BJ (cell line): ENCODE results near the gene FGF3. TPM values are rescaled to one million over a fixed set of nuclear protein-coding genes. Genes with fewer than 3 reads are reported as not detected.

Experiments used
- CTCF ChIA-PET: fragments of 350-600 bp; formaldehyde crosslinking; extraction: SDS; loops from one replicate; lab custom pipeline; 2021; ENCODE audit warnings: antibody characterized with exemption, inconsistent platforms; lab: Yijun Ruan, JAX
- POLR2A ChIA-PET: fragments of 300-600 bp; sonication (Branson Sonifier 250); formaldehyde crosslinking; extraction: SDS; loops from one replicate; lab custom pipeline; 2021; ENCODE audit warnings: antibody characterized with exemption; lab: Charles Lee
- DNase-seq: peaks from one replicate; pipeline ENCODE4 v3.0.0-alpha.2; 2011; ENCODE audit warnings: low read depth
- H3K27me3 ChIP-seq: 2 replicates; pipeline ENCODE4 v1.6.0; 2011; ENCODE audit warnings: low read length; ENCODE audit not compliant: control insufficient read depth, insufficient read depth
- H3K36me3 ChIP-seq: 2 replicates; pipeline ENCODE4 v1.5.1; 2011; ENCODE audit warnings: low read length; ENCODE audit not compliant: control insufficient read depth, insufficient read depth
- H3K4me3 ChIP-seq: 2 replicates; pipeline ENCODE4 v1.5.1; 2011; ENCODE audit warnings: low read depth, mild to moderate bottlenecking, control low read depth, low read length
- polyA plus RNA-seq: library from polyadenylated mRNA; depleted of rRNA; stranded (reverse); fragments of >200 nt; gene quantifications from 2 replicates; pipeline ENCODE4 v1.2.3, GENCODE V29; 2011
- TF ChIP-seq, protein P1 (sequence below): IDR thresholded peaks from 2 replicates; pipeline ENCODE4 v1.5.1; 2011; ENCODE audit warnings: low read depth, mild to moderate bottlenecking, control low read depth, inconsistent platforms, low read length, moderate library complexity; ENCODE audit not compliant: insufficient read depth

FGF3 gene
- polyA plus RNA-seq, 1 experiment = not detected

DNA sequence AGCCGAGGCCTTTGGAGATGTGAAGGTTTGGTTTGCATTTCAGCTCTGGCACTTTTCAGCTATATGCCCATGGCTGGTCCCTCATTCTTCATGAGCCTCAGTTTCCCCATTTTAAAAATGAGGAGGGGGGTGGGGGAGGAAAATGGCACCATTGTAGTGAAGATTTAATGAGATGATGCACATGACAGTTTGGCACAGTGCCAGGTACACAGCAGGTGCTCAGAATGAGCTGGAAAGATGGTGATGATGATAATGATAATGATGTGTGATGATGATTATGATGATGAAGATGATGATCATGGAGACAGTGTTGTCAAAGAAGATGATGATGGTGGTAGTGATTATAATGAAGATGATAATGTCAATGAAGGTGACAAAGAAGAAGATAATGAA, 24.3 kb upstream of the FGF3 start:
- ChIA-PET POLR2A (no interaction called here), CTCF (interaction anchor here (0.6 to 2.1 kb wide), 2 partner anchors 11 to 121 kb away, joined by 4 to 5 read pairs; no protein-coding TSS in a partner anchor)
- H3K36me3 ChIP-seq = no peaks in the 10 kb centered on the region
- TF ChIP-seq, protein P1, sequence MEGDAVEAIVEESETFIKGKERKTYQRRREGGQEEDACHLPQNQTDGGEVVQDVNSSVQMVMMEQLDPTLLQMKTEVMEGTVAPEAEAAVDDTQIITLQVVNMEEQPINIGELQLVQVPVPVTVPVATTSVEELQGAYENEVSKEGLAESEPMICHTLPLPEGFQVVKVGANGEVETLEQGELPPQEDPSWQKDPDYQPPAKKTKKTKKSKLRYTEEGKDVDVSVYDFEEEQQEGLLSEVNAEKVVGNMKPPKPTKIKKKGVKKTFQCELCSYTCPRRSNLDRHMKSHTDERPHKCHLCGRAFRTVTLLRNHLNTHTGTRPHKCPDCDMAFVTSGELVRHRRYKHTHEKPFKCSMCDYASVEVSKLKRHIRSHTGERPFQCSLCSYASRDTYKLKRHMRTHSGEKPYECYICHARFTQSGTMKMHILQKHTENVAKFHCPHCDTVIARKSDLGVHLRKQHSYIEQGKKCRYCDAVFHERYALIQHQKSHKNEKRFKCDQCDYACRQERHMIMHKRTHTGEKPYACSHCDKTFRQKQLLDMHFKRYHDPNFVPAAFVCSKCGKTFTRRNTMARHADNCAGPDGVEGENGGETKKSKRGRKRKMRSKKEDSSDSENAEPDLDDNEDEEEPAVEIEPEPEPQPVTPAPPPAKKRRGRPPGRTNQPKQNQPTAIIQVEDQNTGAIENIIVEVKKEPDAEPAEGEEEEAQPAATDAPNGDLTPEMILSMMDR = no peak
- H3K4me3 ChIP-seq = no peak overlapping the region
- DNase-seq = no peak
- H3K27me3 ChIP-seq = peaks cover 2% of the 10 kb centered on the region

DNA sequence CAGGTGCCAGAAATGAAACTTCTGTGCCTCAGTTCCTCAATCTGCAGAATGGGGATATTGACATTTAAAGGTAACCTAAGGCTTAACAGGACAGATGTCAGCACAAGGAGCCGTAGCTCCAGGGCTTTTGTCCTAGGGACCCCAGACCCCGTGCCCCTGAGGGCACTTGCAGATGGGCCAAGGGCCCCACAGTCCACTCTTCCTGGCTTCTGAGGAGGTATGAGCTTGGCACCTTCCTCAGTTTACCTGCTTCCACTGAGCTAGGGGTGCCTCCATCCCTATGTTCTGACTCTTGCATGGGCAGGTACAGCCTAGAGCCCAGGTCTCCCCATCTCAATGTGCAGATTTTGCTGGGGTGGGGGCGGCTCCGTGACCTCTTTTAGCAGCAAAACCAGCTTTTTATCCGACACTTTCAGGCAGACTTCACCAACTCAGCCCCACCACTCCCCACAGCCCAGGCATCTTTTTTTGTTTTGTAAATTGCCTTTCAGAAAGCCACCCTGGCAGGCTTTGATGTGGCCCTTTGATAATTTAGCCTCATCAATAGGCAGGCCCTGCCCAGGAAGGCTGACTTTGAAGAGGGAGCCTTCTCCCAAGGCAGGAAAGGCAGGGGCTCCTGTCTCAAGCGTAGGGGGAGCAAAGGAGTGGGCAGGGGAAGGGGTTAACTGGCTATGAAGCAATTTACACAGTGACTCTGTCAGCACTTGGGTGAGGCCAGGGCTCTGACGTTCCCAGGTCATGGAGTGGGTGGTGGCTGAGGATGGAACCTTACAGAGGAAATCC, 23.7 kb upstream of the FGF3 start:
- no peaks in the 10 kb centered on the region for H3K36me3 ChIP-seq
- no peak overlapping the region for H3K4me3 ChIP-seq
- no peak for DNase-seq
- peaks cover 2% of the 10 kb centered on the region for H3K27me3 ChIP-seq
- ChIA-PET POLR2A (no interaction called here), CTCF (interaction anchor here (0.6 to 2.1 kb wide), 7 partner anchors 9 to 159 kb away, joined by 3 to 7 read pairs (median 3); no protein-coding TSS in a partner anchor)
- TF ChIP-seq, protein P1 = no peak

DNA sequence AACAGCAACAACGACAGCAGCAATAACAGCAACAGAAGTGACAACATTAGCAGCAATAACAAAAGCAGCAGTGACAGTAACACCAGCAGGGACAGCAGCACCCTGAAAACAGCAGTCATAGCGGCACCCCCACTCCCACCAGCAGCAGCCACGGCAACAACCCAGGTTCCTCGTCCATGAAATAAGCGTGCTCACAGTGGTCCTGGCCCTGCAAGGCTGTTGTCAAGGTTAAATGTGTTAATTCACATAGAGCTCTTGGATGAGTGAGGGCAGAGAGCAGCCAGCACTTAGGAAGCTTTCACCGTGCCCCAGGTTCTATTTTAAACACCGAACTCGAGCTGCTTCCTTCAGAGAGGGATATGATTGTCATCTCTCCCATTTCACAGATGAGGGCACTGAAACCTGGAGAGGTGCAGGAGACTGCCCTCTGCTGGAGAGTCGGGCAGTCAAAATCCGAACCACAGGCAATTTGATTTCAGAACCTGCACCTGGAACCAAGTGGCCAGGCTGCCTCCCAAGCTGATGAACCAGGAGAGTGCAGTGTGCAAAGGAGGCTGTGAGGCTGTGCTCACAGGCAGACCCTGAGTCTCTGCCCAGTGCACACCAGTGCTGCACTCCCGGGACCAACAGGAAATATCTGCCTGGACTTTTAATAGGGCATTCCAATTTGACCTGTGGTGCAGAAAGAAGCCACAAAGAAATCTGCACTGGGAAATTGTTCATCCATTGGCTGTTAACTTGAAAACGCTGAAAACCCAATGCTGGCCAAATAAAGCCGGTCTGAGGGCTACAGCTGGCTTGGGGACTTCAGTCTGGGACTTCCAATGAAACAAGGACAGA, 22.9 kb upstream of the FGF3 start:
- ChIA-PET CTCF (interaction anchor here (0.7 to 2.1 kb wide), 6 partner anchors 9 to 158 kb away, joined by 3 to 7 read pairs (median 4); no protein-coding TSS in a partner anchor), POLR2A (no interaction called here)
- peaks cover 2% of the 10 kb centered on the region for H3K27me3 ChIP-seq
- no peak overlapping the region for H3K4me3 ChIP-seq
- no peaks in the 10 kb centered on the region for H3K36me3 ChIP-seq
- no peak for DNase-seq
- TF ChIP-seq, protein P1 = peak; percentile 42; the same call in 1 of the 2 replicates

DNA sequence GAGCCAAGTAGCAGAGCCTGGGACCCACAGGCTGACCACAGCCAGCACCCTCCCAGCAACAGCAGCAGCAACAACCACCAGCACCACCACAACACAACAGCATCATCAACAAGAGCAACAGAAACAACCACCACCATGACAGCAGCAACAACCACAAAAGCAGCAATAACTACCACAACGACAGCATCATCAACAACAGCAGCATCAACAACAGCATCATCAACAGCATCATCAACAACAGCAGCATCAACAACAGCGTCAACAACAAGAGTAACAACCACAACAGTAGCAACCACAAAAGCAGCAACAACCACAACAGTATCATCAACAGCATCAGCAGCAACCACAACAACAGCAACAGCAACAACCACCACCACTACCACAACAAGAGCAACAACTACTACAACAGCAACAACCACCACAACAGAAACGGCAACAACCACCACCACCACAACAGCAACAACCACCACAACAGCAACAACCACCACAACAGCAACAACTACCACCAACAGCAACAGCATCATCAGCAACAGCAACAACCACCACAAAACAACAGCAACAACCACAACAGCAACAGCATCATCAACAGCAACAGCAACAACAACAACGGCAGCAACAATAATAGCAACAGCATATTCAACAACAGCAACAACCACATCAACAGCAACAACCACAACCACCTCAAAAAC, 22.1 kb upstream of the FGF3 start:
- Histone ChIP-seq H3K36me3 (no peaks in the 10 kb centered on the region), H3K4me3 (no peak overlapping the region), H3K27me3 (peaks cover 2% of the 10 kb centered on the region)
- TF ChIP-seq, protein P1 = no peak
- POLR2A ChIA-PET = no interaction called here
- DNase-seq = no peak
- CTCF ChIA-PET = interaction anchor here (1.0 to 2.1 kb wide), 2 partner anchors 9 to 135 kb away, joined by 4 to 5 read pairs; no protein-coding TSS in a partner anchor
